Activated T-cell treated with anti-CD3 and anti-CD28 coated beads, Interleukin-2, amount 50 U/mL, for 24 hours (primary cell): ENCODE results near the gene CFI.
A peak's percentile ranks its signal among the peaks of the same experiment; 100 is the strongest.

ENCODE experiments used
- DNase-seq: peaks from one replicate; pipeline ENCODE4 v3.0.0-alpha.2; 2020
- H3K27ac Mint-ChIP-seq: 2 replicates; pipeline ENCODE4 v1.8.0; 2020; ENCODE audit warnings: mild to moderate bottlenecking, mixed read lengths
- H3K27me3 Mint-ChIP-seq: 2 replicates; pipeline ENCODE4 v1.8.0; 2020; ENCODE audit warnings: mixed read lengths
- H3K36me3 Mint-ChIP-seq: 2 replicates; pipeline ENCODE4 v1.8.0; 2020; ENCODE audit warnings: low read depth, mixed read lengths
- H3K4me1 Mint-ChIP-seq: 2 replicates; pipeline ENCODE4 v1.8.0; 2020; ENCODE audit warnings: low read depth, mixed read lengths
- H3K4me3 Mint-ChIP-seq: 2 replicates; pipeline ENCODE4 v1.8.0; 2020; ENCODE audit warnings: mild to moderate bottlenecking, moderate library complexity, mixed read lengths
- H3K9me3 Mint-ChIP-seq: 2 replicates; pipeline ENCODE4 v1.8.0; 2020; ENCODE audit warnings: mixed read lengths

Gene CFI

DNA sequence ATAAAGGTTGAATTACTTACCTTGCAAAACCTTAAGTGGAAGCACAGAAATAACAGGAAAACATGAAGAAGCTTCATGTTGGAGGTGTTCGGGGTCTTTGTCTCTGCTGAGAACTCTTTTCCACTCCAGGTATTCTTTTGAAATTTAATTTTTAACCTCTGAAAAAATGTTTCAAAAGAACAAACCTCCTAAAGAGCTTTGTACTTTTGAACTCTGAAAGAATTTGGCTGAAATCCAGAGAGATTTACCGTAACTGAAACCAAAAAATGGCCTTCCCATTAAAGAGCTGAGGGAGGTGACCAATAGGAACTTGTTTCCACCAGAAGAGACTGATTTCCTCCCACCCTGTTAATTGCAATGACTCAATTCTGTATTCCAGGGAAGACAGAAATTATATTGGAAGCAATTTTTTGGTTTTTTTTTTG is at the start of gene CFI:
TSS of gene CFI (minus strand) at position 105 of the 425 bp plus-strand sequence. CDS start at position 77, 28 bp downstream.
- Mint-ChIP-seq H3K27ac (no peak within 1 kb of the TSS), H3K36me3 (no peaks in the 10 kb centered on the region), H3K4me1 (no peaks in the 10 kb centered on the region), H3K27me3 (no peaks in the 10 kb centered on the region), H3K9me3 (no peaks in the 10 kb centered on the region), H3K4me3 (no peak within 1 kb of the TSS)
- no peak for DNase-seq

DNA sequence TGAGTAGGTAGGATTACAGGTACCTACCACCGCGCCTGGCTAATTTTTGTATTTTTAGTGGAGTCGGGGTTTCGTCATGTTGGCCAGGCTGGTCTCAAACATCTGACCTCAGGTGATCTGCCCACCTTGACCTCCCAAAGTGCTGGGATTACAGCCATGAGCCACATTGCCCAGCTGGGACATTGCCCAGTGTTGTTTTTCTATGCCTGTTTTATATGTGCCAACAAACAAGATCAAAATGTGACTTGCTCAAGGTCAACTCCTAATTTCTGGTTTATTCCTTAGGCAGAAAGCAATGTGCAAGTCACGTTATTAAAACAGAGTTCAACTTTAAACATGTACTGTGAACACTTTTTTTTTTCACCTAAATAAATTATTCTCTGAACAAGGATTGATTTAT is 48.8 kb upstream of the CFI start:
- H3K27ac Mint-ChIP-seq: no peak overlapping the region
- H3K27me3 Mint-ChIP-seq: no peaks in the 10 kb centered on the region
- peaks cover 5% of the 10 kb centered on the region for H3K4me1 Mint-ChIP-seq

DNA sequence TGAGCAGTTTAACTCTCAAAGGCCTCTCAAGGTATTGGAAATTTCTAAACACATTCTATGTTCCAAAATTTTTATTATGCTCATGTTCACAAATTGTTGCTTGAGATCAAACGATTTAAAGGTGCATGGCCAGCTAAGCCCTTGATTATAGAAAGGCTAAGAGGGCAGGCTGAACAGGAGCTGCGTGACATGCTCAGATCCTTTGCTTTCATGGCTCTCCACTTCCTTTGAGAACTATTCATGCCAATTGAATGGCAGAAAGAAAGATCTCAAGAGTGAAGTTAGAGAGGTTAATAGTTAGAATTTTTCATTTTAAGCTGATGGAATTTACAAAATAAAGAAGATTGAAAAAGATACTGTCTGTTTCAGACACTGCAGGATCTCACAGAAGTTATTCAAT is 46.7 kb upstream of the CFI start:
- peaks cover 3% of the 10 kb centered on the region for H3K4me1 Mint-ChIP-seq
- H3K27me3 Mint-ChIP-seq: no peaks in the 10 kb centered on the region
- H3K36me3 Mint-ChIP-seq: peaks cover 7% of the 10 kb centered on the region
- H3K27ac Mint-ChIP-seq: no peak overlapping the region
- no peaks in the 10 kb centered on the region for H3K9me3 Mint-ChIP-seq
- DNase-seq: no peak
- no peak overlapping the region for H3K4me3 Mint-ChIP-seq

More for the DNA sequence above, 48.8 kb upstream of the CFI start:
- no peak for DNase-seq
- no peaks in the 10 kb centered on the region for H3K9me3 Mint-ChIP-seq
- peaks cover 8% of the 10 kb centered on the region for H3K36me3 Mint-ChIP-seq
- H3K4me3 Mint-ChIP-seq: no peak overlapping the region

DNA sequence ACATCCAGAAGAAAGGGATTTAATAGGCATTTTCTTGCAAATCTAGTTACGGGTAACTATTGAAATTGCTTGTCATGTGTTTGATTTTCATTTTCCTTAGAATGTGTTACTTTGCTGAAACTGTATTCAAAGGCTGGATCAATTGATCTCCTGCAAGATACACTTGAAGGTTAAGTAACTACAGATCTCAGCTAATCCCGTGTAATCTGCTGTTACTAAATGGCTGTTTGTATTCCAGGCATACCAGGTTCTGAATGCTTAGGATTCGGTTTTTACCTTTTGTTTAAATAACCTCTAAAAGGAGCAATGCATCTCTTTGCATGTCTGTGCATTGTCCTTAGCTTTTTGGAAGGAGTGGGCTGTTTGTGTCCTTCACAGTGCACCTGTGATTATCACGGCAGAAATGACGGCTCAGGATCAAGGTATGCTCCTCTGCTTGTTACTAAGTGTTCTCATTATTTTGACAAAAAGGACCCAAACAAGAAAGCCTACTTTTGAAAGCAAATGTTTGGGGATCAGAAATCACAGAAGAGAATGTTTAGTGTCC is 46.2 kb upstream of the CFI start, which contains the start of gene LRIT3:
TSS of gene LRIT3 (plus strand) at position 212 of the 547 bp plus-strand sequence. CDS start at position 307, 95 bp downstream.
- DNase-seq: no peak
- no peaks in the 10 kb centered on the region for H3K9me3 Mint-ChIP-seq
- no peaks in the 10 kb centered on the region for H3K27me3 Mint-ChIP-seq
- H3K4me1 Mint-ChIP-seq: no peaks in the 10 kb centered on the region
- H3K36me3 Mint-ChIP-seq: peaks cover 4% of the 10 kb centered on the region
- H3K27ac Mint-ChIP-seq: no peak within 1 kb of the TSS
- no peak within 1 kb of the TSS for H3K4me3 Mint-ChIP-seq

DNA sequence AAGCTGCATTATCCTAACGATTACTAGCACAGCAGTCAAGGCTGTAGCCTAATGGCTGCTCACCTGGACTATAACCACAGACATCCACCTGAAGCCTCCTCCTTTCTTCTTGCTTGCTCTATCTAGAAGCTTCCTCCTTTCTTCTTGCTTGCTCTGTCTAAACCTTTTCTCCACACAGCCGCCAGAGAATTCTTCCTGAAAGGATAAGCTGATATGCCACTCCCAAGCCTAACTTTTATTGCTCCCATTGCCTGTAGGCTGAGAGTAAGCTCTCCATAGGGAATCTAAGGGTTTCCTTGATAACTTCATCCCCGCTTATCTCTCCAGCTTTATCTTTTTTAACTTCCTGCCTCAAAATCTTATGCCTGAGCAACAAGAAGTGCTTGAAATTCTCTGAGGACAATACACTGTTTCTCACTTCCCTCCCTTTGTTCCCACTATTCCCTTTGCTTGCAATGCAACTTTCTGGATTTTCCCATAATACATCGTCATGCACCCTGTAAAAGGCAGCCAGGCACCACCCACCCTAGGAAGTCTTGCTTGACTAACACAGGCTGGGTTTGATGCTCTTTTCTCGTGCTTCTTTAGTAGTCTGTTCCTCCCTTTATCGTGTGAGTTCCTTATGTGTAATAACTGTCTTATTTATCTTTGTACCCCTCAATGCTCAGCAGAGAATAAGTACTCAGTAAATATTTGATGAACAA is 44.7 kb upstream of the CFI start:
- H3K27me3 Mint-ChIP-seq: no peaks in the 10 kb centered on the region
- no peaks in the 10 kb centered on the region for H3K4me1 Mint-ChIP-seq
- DNase-seq: no peak
- no peaks in the 10 kb centered on the region for H3K36me3 Mint-ChIP-seq
- no peak overlapping the region for H3K4me3 Mint-ChIP-seq
- no peak overlapping the region for H3K27ac Mint-ChIP-seq
- no peaks in the 10 kb centered on the region for H3K9me3 Mint-ChIP-seq

DNA sequence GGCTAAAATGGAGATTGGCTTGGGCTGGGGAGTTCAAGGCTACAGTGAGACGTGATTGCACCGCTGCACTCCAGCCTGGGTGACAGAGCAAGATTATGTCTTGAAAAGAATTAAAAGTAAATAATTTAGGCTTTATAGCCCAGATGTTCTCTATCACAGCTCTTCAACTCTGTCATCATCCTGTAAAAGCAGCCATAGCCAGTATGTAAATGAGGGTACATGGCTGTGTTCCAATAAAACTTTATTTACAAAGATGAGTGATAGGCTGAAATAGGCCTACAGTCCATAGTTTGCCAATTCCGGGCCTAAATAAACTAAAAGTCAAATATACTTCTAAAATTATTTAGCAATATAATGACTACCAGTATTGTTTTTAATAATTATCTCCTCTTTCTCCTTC is 35.2 kb upstream of the CFI start:
- Mint-ChIP-seq H3K9me3 (no peaks in the 10 kb centered on the region), H3K27me3 (no peaks in the 10 kb centered on the region), H3K4me3 (no peak overlapping the region), H3K27ac (no peak overlapping the region), H3K36me3 (peaks cover 20% of the 10 kb centered on the region), H3K4me1 (no peaks in the 10 kb centered on the region)
- no peak for DNase-seq

DNA sequence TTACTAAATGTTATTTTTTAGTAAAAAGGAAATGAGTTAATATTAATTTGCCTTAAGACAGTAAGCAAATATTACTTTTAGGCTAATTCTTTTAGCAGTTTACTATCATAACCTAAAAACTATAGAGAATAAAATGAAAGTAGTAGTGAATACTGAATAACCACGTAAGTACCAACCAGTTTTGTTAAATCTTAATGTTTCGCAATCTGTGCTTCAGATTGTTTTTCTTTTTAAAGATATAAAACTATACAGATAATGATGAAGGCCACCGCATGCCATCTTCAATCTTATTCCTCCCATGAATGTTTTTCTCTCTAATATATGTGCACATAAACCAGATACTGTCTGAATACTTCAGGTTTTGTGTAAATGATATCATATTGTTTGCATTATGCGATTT is 32.0 kb upstream of the CFI start:
- Mint-ChIP-seq H3K27ac (no peak overlapping the region), H3K27me3 (no peaks in the 10 kb centered on the region), H3K4me1 (no peaks in the 10 kb centered on the region), H3K4me3 (no peak overlapping the region), H3K9me3 (no peaks in the 10 kb centered on the region), H3K36me3 (peaks cover 25% of the 10 kb centered on the region)
- no peak for DNase-seq

DNA sequence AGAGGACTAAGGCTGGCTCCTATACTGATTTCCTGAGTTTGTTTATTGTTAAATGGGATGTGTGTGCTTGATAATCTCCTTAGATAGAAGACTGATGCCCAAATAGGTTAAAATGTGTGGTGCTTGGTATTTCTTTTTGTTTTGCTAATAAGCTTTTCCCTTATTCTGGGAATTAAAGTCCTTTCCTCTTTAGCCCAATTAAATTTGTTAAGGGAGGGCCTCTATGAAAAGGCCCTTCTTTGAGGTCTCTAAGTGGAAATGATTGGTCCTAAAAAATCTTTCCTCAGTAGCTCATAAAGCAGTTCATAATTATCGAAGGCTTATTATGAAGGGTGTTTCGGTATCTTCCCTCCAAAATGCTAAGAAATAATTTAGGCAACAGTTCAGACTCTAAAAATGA is 25.9 kb upstream of the CFI start, which contains the start of gene RRH:
TSS of gene RRH (plus strand) at position 301 of the 400 bp plus-strand sequence. CDS start at position 357, 56 bp downstream.
- no peaks in the 10 kb centered on the region for H3K9me3 Mint-ChIP-seq
- H3K4me3 Mint-ChIP-seq: no peak within 1 kb of the TSS
- no peak for DNase-seq
- H3K4me1 Mint-ChIP-seq: peaks cover 4% of the 10 kb centered on the region
- no peaks in the 10 kb centered on the region for H3K27me3 Mint-ChIP-seq
- peaks cover 53% of the 10 kb centered on the region for H3K36me3 Mint-ChIP-seq
- no peak within 1 kb of the TSS for H3K27ac Mint-ChIP-seq

DNA sequence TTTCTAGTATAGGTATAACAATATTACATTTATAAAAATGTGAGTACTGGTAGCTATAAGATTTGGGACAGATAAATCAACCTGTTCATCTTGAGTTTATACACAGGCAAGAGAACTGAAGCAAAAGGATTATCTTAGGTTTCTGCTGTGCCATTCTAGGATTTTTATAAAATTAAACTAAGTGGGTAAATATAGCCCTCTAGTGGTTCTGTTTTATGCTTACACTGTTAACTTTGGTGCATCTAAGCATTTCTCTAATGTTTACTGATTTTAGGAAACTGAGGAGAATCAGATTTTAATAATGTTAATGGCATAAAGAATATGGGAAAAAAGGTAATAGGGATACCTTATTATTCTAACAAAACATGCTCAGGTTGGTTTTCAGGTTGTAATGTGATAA is 24.9 kb upstream of the CFI start:
- H3K4me1 Mint-ChIP-seq: peaks cover 9% of the 10 kb centered on the region
- H3K27ac Mint-ChIP-seq: no peak overlapping the region

DNA sequence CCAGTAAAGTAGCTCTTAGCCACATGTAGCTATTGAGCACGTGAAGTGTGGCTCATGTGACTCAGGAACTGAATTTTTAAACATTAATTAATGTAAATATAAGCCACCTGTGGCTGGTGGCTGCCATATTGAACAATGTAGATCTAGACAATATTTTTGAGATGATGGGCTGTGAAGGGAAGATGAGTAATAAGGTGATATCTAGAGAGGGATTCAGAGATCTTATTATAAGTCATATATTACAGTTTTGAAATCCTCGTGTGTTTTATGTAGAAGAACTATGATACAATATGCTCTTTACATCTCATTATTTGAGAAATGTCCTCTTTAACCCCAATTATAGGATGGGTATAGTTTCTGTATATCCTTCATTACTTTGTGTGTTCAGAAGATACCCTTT is 19.4 kb upstream of the CFI start:
- Mint-ChIP-seq H3K9me3 (no peaks in the 10 kb centered on the region), H3K36me3 (peaks cover 90% of the 10 kb centered on the region), H3K27ac (peak overlapping the region; percentile 76), H3K4me3 (peak overlapping the region; percentile 38), H3K4me1 (peaks cover 61% of the 10 kb centered on the region), H3K27me3 (no peaks in the 10 kb centered on the region)
- DNase-seq: no peak

More for the DNA sequence above, 24.9 kb upstream of the CFI start:
- Mint-ChIP-seq H3K4me3 (no peak overlapping the region), H3K36me3 (peaks cover 62% of the 10 kb centered on the region), H3K9me3 (no peaks in the 10 kb centered on the region), H3K27me3 (no peaks in the 10 kb centered on the region)
- DNase-seq: no peak

DNA sequence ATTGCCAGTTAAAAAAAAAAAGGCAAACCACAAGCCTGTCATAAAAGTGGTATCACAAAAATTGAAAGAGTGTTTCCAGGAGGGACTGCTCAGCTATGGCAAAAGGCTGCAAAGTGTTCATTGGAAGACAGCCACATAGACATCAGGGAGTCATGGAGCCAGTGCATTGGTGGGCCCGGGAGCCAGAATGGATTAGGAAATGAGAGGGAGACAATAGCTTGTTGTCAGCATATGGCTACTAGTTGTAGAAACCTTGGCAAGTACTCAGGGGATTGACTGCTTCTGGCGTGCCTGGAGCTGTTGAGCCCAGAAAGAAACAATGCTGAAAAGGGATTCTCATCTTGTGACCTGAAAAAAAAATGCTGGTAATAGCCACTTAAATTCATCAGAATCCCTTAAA is 18.8 kb upstream of the CFI start:
- no peaks in the 10 kb centered on the region for H3K27me3 Mint-ChIP-seq
- H3K4me3 Mint-ChIP-seq: peak overlapping the region; percentile 38
- no peak for DNase-seq
- peak overlapping the region; percentile 76 for H3K27ac Mint-ChIP-seq
- H3K4me1 Mint-ChIP-seq: peaks cover 63% of the 10 kb centered on the region
- H3K36me3 Mint-ChIP-seq: peaks cover 94% of the 10 kb centered on the region
- H3K9me3 Mint-ChIP-seq: no peaks in the 10 kb centered on the region

DNA sequence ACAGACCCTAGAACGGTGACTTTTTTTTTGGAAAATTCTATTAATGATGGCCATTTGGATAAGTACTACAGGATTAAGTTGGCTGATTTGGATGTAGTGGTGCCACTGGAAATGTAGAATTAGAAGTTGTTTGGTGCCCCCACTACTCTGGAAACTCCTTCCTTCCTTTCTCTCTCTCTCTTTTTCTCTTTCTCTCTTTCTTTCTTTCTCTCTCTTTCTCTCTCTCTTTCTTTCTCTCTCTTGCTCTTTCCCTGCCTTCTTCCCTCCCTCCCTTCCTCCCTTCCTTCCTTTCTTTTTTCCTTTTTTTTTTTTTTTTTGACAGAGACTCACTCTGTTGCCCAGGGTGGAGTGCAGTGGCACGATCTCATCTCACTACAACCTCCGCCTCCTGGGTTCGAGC is 16.5 kb upstream of the CFI start:
- H3K4me3 Mint-ChIP-seq: peak overlapping the region; percentile 46
- peaks cover 69% of the 10 kb centered on the region for H3K4me1 Mint-ChIP-seq
- no peak for DNase-seq
- H3K27ac Mint-ChIP-seq: peak overlapping the region; percentile 73
- H3K36me3 Mint-ChIP-seq: peaks cover 79% of the 10 kb centered on the region
- H3K9me3 Mint-ChIP-seq: no peaks in the 10 kb centered on the region
- H3K27me3 Mint-ChIP-seq: no peaks in the 10 kb centered on the region

DNA sequence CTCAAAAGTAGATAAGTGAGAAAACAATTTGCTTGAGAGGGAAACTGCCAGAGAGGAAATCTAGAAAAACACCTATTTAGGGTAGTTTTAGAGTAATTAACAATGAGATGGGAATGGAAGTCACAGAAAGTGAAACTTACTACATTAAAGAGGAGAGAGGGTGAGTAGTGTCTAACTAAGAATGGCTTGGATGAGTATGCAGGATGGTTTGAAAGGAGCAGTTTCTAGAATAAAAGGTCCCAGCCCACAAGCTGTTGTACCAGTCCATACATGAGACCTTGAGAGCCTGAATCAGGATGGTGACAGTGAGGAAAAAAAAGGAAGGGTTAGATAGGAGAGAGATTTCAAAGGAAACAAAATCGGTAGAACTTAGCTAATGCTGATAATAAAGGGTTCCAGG is 15.1 kb upstream of the CFI start:
- no peaks in the 10 kb centered on the region for H3K9me3 Mint-ChIP-seq
- H3K36me3 Mint-ChIP-seq: peaks cover 65% of the 10 kb centered on the region
- peak overlapping the region; percentile 99 for H3K27ac Mint-ChIP-seq
- no peak for DNase-seq
- no peaks in the 10 kb centered on the region for H3K27me3 Mint-ChIP-seq
- peaks cover 61% of the 10 kb centered on the region for H3K4me1 Mint-ChIP-seq
- peak overlapping the region; percentile 100 for H3K4me3 Mint-ChIP-seq

DNA sequence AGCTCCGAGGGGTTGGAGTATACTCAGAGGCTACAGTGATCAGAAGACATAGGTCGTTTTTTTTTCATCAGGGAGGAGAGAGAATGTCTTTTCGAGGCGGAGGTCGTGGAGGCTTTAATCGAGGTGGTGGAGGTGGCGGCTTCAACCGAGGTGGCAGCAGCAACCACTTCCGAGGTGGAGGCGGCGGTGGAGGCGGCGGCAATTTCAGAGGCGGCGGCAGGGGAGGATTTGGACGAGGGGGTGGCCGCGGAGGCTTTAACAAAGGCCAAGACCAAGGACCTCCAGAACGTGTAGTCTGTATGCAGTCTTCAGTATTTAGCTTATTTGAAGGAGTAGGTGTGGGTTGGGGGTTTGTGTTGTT is 14.3 kb upstream of the CFI start:
- peaks cover 55% of the 10 kb centered on the region for H3K4me1 Mint-ChIP-seq
- no peaks in the 10 kb centered on the region for H3K9me3 Mint-ChIP-seq

More for the DNA sequence above, 14.3 kb upstream of the CFI start:
- peak; percentile 63 for DNase-seq
- no peaks in the 10 kb centered on the region for H3K27me3 Mint-ChIP-seq
- peak overlapping the region; percentile 99 for H3K27ac Mint-ChIP-seq
- H3K36me3 Mint-ChIP-seq: peaks cover 57% of the 10 kb centered on the region
- H3K4me3 Mint-ChIP-seq: peak overlapping the region; percentile 100
